ENCODE data around the gene KRT84.

DNA sequence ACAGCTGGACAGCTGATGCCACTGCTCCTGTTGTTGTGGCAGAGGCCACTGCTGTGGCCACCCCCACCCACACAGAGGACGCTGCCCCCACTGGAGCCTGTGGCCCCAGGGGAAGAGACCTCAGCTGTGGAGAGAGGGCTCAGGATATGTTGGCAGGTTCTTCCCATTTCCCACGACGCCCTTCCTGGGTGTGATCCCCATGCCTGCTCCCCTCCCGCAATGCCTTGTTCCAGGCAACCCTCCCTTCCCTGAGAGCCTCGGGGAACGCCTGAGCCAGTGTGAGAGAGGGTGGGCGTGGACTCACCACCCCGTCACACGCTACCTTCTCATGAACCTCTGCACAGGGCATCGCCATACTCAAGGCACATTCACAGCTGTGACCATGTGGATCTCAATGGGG, 26.4 kb upstream of the KRT84 start:
- TF ChIP-seq EZH2 (IDR thresholded peaks at IDR 0.05) (no peak), POLR2AphosphoS5 (IDR thresholded peaks at IDR 0.05; ENCODE audit: borderline replicate concordance, low read depth, low read length) (no peak)

Measured in SK-N-MC (cell line).